IMR-90 (cell line): Measurements from ENCODE around the gene C3orf80.

Experiments
- CTCF ChIP-seq: conservative IDR thresholded peaks from 2 replicates; pipeline ENCODE4 v1.5.1; 2012; ENCODE audit warnings: mild to moderate bottlenecking, low read depth, low read length, improper control_type of control experiment
- ELK1 ChIP-seq: fragments of 150-350 bp; IDR thresholded peaks from 2 replicates; pipeline ENCODE4 v1.6.1; 2016; ENCODE audit warnings: low read depth, mild to moderate bottlenecking, low read length, moderate library complexity, borderline replicate concordance
- POLR2A ChIP-seq: IDR thresholded peaks from 2 replicates; pipeline ENCODE4 v1.6.1; 2012; ENCODE audit warnings: mild to moderate bottlenecking, low read depth, low read length
- RAD21 ChIP-seq: IDR thresholded peaks from 2 replicates; pipeline ENCODE4 v1.6.1; 2012; ENCODE audit warnings: low read length, improper control_type of control experiment
- RCOR1 ChIP-seq: IDR thresholded peaks from 2 replicates; pipeline ENCODE4 v1.6.1; 2012; ENCODE audit warnings: mild to moderate bottlenecking, low read length, improper control_type of control experiment; ENCODE audit not compliant: insufficient replicate concordance
- SMC3 ChIP-seq: fragments of 150-350 bp; IDR thresholded peaks from 2 replicates; pipeline ENCODE4 v1.6.1; 2016; ENCODE audit warnings: low read depth, mild to moderate bottlenecking, antibody characterized with exemption, low read length, moderate library complexity
- TF ChIP-seq, protein P1 (sequence below): fragments of 150-350 bp; IDR thresholded peaks from 2 replicates; pipeline ENCODE4 v1.6.1; 2017; ENCODE audit warnings: mild to moderate bottlenecking, antibody characterized with exemption, low read length, low read depth

GRCh38 chr3:160253298-160253697, 28.1 kb downstream of the C3orf80 start:
- TF ChIP-seq, protein P1, sequence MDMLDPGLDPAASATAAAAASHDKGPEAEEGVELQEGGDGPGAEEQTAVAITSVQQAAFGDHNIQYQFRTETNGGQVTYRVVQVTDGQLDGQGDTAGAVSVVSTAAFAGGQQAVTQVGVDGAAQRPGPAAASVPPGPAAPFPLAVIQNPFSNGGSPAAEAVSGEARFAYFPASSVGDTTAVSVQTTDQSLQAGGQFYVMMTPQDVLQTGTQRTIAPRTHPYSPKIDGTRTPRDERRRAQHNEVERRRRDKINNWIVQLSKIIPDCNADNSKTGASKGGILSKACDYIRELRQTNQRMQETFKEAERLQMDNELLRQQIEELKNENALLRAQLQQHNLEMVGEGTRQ: no peak
- TF ChIP-seq RAD21: no peak
- TF ChIP-seq CTCF: no peak
- no peak for TF ChIP-seq POLR2A
- no peak for TF ChIP-seq SMC3
- TF ChIP-seq ELK1: no peak
- no peak for TF ChIP-seq RCOR1
